DMS53 treated with DMSO at 0.1 percent for 48 hours (cell line): Measurements from ENCODE around the gene SYT3.
"Not testable (repeated sequence)": the region's sequence is repeated elsewhere in the genome, so short reads cannot be mapped to it uniquely, and the experiment has no call there.

Experiments used
- DNase-seq: peaks from one replicate; lab custom pipeline; 2025; ENCODE audit not compliant: unreplicated experiment; lab: John Stamatoyannopoulos, UW

SYT3 gene

DNA sequence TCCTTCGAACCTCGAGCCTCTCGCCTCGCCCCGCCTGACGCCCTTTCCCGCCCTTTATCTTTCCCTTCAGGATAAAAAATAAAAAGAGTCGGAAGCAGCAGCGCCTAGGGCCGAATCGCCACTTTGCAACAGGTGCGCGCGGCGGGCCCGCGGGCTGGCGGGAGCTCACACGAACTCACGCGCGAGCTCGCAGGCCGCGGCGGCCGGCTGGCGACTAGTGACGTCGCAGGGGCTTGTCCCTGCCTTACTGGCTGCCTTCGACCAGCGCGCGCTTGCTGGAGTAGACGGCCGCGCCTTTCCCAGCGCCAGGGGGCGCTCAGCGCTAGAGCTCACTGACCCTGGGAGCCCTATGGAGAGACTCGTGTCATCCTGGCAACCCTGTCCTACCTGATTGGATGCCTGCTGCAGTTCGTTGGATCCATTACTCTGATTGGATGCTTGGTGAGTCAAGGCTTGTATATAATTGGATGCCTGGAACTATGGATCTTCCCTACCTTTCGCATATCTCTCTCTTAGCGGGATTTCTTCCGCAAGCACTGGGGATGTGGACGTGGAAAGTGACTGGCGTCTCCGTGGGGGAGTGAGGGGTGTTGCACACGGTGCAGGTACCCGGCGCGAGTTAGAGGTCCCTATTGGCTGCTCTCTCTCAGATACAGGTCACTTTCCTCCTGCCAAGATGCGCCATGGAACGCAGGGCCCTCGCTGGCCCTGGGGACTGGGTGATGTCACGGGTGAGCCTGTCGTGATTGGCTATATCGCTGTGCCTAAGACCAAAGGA is 33.4 kb downstream of the SYT3 start:
- DNase-seq = not testable (repeated sequence)

DNA sequence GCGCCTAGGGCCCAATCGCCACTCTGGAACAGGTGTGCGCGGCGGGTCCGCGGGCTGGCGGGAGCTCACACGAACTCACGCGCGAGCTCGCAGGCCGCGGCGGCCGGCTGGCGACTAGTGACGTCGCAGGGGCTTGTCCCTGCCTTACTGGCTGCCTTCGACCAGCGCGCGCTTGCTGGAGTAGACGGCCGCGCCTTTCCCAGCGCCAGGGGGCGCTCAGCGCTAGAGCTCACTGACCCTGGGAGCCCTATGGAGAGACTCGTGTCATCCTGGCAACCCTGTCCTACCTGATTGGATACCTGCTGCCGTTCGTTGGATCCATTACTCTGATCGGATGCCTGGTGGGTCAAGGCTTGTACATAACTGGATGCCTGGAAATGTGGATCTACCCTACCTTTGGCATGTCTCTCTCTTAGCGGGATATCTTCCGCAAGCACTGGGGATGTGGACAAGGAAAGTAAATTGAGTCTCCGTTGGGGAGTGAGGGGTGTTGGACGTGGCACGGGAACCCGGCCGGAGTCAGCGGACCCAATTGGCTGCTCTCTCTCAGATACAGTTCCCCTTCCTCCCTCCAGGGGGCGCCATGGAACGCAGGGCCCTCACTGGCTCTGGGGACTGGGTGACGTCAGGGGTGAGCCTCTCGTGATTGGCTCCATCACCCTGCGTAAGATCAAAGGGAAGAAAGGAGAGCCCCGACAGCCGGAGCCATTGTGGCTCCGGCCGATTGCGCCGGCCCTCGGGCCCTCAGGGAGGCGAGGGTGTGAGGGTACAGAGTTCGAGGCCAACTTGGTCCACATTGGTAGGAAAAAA is 35.2 kb downstream of the SYT3 start:
- not testable (repeated sequence) for DNase-seq

- DNase-seq = no peak
These were observed 36.7 kb downstream of the SYT3 start for GRCh38 chr19:50602935-50603334.

DNA sequence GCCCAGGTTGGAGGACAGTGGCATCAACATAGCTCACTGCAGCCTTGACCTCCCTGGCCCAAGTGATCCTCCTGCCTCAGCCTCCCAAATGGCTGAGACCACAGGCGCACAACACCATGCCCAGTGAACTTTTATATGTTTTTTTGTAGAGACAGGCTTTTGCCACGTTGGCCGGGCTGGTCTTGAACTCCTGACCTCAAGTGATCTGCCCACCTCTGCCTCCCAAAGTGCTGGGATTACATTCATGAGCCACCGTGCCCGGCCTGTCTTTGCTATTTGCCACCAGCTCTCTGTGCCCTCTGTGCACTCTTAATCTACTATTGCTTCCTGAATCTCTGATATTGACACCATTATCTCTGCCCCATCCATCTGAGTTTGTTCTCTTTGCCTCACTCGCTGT is 37.2 kb downstream of the SYT3 start:
- DNase-seq = no peak

- no peak for DNase-seq
These were observed 37.6 kb downstream of the SYT3 start for GRCh38 chr19:50602089-50602422.

GRCh38 chr19:50601407-50602088 is 38.1 kb downstream of the SYT3 start:
- no peak for DNase-seq

DNA sequence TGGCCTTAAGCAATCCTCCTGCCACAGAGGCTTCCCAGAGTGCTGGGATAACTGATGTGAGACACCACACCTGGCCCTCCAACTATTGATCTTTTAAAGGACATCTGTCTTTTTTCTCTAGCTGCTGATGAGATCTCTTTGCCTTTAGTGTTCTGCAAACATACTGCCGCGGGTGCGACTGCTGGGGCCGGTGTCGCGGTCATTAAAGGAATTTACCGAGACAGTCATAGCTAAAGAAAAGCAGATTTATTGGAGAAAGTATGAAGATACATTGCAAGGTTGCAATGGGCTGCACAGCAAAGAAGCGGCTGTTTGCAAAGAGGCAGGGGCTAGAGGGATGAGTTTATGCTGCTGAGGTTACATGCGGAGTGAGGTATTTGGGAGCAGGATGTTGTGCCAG is 40.3 kb downstream of the SYT3 start:
- DNase-seq = no peak

GRCh38 chr19:50590191-50590590 is 49.5 kb downstream of the SYT3 start:
- no peak for DNase-seq

GRCh38 chr19:50581795-50582660 is 57.7 kb downstream of the SYT3 start:
- not testable (repeated sequence) for DNase-seq

GRCh38 chr19:50580970-50581634 is 58.6 kb downstream of the SYT3 start:
- DNase-seq = no peak

- no peak for DNase-seq
These were observed 59.4 kb downstream of the SYT3 start for GRCh38 chr19:50580240-50580639.

DNA sequence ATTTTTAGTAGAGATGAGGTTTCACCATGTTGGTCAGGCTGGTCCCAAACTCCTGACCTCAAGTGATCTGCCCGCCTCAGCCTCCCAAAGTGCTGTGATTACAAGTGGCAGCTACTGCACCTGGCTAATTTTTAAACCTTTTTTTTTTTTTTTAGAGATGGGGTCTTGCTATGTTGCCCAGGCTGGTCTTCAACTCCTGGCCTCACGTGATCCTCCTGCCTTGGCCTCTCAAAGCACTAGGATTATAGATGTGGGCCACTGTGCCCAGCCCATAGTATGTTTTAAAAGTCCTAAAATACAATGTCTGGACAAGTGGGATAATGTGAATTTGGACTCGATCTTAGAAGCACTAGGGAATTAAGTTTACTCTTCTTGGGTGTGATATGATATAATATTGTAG is 62.9 kb downstream of the SYT3 start:
- not testable (repeated sequence) for DNase-seq

DNA sequence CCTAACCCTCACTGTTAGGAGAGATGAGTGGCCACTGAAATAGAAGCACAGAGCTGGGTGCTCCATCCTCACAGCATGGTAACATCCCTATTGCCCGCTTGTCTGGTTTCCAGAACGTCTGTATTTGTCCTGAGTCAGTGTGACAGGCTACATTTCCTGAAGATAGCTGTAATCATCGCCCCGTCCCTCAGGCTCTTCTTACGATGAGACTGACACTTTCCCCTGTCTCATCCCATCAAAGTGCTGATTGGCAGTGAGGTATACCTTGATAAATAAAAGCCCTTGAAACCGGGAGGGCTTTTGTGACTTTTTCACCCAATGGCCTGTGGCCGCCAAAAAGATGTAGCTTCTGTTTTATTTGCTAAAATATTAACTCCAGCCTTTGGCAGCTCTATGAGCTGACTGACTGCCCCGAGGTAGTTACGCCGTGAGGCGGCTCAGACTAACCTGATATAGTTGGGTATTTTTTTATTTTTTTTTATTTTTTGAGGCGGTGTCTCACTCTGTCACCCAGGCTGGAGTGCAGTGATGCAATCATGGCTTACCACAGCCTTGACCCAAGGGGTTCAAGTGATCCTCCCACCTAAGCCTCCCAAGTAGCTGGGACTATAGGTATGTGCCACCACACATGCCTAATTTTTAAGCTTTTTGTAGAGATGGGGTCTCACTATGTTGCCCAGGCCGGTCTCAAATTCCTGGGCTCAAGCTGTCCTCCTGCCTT is 65.8 kb downstream of the SYT3 start:
- no peak for DNase-seq
